GM19324 (cell line): ENCODE data around the gene PLEKHJ1.

ENCODE experiments used
- ATAC-seq: cut with Tn5 transposase; IDR thresholded peaks from one replicate; pipeline ENCODE4 v1.9.1; 2021; ENCODE audit warnings: mild to moderate bottlenecking, moderate library complexity; ENCODE audit not compliant: unreplicated experiment, low FRiP score

Gene PLEKHJ1

DNA sequence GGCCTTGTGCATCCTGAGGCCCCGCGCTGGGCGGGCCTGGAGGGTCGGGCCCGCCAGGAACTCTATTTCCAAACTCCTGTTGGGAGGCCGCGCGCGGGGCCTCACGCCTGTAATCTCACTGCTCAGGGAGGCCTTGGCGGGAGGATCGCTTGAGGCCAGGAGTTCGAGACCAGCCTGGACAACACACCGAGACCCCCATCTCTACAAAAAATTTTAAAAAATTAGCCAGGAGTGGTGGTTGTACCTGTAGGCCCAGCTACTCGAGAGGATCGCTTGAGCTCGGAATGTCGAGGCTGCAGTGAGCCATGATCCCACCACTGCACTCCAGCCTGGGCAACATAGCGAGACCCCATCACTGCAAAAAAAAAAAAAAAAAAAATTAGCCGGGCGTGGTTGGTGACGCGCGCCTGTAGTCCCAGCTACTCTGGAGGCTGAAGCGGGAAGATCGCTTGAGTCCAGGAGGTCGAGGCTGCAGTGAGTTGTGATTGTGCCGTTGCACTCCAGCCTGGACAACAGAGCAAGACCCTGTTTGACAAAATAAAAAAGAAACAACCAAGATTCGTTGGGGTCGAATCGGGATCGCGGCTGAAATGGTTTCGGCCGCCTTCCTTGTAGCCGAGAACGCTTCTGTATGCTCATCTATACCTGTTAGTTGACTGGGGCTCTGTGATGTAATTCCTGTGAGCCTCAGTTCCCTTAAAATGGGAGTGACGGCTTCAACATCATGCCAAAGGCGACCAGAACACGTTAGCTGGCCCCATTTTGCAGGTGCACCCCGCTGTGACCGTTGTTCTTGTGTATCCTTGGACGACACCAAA is 1.1 kb upstream of the PLEKHJ1 start:
- no peak for ATAC-seq

DNA sequence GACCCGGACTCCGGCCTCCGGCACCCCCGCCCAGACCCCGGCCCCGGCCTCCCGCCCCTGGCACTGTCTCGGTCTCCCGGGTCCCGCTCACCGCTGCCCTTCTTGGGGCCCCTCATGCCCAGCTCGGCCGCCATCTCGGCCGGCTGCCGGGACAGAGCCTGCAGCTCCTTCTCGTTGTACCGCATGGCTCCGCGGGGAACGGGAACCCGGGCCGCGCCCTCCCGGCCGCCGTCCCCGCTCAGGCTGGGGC is 140 bp downstream of the PLEKHJ1 start:
- ATAC-seq: no peak

DNA sequence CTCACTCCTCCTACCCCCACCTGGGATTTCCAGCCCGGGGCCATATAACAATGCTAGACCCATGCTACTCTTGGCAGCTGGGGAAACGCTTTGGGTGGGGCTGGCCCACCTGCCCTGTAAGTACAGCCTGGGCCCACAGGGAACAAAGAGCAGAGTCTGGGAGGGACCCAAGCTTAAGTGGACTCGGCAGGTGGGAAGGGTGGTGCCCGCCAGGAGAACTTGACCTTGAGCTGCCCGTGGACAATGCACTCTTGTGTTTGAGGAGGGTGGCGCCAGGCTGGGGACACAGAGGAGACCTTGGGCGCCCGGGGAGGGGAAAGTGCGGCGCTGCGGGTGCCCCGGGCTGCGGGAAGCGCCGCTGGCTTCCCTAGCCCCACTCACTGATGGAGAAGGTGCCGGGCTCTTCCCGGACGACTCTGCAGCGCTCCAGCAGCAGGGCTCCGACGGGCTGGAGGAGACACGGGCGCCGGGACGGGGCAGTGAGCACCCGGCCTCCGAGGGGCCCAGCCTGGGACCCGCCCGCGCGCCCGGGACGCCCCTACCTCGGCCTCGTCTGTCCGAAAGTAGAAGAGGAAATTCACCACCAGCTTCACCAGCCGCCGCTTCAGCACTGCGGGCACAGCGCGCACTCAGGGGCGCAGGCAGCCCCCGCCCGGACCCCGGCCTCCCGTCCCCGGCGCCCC is 607 bp downstream of the PLEKHJ1 start:
- ATAC-seq: peak; percentile 10

DNA sequence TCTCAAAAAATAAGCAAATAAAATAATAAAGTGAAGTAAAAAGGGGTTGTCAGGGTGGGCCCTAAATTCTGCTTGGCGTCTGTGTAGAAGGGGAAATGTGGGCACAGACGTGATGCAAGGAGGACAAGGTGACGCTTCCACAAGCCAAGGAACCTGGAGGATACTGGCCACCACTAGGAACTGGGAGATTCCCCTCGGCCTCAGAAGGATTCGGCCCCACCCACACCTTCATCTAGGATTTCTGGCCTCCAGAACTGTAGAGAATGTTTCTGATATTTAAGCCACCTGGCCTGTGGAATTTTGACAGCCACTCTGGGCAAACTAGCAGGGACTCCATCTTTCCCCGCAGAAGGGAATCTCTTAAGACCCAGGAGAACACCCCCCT is 1.1 kb downstream of the PLEKHJ1 start:
- ATAC-seq: no peak

DNA sequence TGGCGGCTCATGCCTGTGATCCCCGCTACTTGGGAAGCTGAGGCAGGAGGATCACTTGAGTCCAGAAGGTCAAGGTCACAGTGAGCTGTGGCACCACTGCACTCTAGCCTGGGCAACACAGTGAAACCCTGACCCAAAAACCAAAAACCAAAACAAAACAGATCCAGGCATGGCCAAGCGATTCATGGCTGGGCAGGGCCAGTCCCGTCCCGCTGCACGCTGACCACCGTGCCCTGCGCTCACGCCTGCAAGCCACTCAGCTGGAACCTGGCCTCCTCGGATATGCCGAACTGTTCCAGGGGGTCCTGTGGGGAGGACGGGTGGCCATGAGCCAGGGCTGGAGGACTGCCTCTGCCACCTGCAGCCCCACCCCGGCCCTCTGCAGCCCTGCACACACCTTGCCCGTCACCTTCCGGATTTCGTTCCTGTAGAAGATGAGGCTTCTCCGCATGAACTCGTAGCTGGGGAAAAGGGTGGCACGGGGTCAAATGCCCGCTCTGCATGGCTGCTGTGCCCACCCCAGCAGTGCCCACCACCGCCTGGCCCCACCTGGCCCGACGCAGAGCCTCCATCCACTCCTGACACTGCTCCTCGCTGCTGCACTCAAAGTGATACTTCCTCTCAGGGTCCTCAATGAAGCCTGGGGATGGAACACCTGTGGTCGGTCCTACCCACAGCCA is 2.4 kb downstream of the PLEKHJ1 start:
- ATAC-seq: no peak

DNA sequence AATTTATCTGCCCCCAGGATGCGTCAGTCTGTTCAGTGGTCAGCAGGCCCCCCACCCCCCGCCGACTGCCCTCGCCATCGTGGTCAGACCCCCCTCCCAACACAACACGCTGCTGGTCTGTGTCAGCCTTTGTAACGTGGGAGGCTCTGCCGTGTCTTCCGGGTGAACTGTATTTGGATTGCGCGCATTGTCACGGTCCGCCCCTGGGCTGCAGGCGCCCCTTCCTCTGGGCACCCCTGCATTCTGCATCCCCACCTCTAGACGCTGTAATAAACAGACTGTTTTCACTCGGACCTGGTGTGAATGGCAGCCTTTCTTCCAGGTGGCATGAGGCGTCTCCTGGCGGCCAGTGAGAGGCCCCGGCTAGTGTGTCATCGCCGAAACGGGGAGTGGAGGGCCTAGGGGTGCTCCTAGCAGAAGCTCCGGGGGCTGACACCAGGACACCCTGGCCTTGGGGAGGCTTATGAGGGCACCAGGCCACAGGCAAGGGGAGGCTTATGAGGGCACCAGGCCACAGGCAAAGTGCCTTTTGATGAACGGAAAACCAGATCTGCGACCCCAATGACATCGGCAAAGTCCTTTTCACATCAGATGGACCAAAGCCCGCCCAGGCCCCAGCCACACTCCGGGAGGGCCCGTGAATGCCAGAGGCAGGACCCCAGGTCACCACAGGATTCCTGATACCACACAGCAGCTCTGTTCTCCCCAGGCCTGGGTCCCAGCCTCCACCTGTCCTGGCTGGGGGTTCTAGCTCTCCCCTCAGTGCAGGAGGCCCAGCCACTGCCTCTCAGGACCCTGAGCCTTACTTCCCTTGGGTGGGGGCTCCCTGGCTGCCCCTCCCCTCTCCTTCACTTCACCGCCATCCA is 3.6 kb downstream of the PLEKHJ1 start:
- no peak for ATAC-seq

DNA sequence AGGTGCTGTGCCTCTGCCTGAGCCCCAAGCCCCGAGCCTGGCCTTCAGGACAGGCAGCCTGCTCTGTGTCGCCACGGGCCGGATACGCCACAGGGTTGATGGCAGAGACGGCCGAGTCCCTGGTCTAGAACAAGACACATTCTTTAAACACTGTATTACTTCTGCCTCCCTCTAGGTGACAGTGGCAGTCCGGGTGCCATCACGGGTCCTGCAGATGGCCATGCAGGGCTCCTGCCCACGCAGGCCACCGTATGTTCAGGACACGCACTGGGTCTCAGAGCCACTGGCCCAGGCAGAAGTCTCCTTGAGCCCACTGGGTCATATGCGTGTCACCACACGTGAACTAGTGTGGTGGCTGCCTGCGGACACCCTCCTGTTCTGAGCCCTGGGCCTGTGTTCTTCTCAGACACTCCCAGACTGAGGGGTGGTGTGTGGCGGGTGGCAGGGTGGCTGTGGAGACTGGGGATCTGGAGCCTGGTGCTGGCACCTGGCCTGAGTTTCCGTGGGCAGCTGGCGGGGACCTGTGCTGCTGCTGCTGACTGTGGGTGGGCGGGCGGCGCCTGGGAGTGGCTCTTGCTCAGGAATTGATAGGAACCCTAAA is 4.4 kb downstream of the PLEKHJ1 start:
- ATAC-seq: no peak

DNA sequence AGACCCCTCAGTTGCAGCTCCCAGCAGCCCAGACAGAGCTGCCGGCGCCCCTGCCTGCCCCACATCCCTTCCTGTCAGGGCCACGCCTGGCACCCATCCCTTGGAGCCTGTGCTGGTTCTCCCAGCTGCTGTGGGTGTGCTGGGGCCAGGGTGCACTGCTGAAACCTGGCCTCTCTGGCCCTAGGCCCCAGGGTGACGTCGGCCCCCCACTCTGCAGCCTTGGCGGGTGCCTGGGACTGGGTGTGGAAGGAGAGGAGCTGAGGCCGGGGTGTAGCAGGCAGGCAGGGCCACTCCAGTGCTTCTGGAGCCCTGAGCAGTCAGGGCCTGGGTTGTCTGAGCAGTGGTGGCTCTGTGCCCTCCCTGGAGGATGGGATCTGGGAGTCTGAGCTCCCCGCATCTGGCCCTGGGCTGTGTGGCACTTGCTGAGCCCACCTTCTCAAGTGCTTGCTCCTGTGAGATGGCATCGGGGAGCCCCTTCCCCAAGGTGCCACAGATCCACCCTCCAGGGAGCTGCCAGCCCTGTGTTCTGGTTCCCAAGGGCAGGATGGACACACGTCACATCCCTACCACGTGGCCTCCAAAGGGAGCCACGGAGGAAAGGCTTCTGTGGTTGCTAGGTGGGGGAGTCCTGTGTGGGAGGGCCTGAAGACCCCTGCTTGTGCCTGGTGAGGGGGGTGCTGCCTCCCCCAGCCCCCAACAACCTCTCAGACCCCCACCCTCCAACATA is 5.2 kb downstream of the PLEKHJ1 start:
- no peak for ATAC-seq

DNA sequence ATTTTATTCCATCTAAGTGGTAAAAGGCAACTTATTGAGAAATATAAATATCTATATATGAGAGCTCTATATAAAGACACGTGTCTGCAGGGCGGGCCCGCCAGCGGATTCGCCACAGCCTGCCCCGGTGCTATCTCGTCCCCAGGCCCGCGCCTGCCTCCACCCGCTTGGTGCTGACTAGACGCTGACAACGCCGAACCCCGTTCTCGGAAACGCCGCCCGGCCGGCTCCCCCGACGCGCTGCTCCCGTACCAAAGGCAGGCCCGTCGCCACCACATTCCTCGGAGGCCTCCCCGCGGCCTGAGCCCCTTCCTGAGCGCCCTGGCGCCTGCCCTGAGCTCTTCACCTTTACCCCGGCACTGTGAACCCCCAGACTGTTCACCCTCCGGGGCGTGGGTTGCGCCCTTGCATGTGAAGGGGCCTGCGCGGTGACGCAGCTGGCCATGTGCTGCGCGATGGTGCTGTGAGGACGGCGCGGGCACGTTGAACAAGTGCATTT is 6.0 kb downstream of the PLEKHJ1 start:
- no peak for ATAC-seq

DNA sequence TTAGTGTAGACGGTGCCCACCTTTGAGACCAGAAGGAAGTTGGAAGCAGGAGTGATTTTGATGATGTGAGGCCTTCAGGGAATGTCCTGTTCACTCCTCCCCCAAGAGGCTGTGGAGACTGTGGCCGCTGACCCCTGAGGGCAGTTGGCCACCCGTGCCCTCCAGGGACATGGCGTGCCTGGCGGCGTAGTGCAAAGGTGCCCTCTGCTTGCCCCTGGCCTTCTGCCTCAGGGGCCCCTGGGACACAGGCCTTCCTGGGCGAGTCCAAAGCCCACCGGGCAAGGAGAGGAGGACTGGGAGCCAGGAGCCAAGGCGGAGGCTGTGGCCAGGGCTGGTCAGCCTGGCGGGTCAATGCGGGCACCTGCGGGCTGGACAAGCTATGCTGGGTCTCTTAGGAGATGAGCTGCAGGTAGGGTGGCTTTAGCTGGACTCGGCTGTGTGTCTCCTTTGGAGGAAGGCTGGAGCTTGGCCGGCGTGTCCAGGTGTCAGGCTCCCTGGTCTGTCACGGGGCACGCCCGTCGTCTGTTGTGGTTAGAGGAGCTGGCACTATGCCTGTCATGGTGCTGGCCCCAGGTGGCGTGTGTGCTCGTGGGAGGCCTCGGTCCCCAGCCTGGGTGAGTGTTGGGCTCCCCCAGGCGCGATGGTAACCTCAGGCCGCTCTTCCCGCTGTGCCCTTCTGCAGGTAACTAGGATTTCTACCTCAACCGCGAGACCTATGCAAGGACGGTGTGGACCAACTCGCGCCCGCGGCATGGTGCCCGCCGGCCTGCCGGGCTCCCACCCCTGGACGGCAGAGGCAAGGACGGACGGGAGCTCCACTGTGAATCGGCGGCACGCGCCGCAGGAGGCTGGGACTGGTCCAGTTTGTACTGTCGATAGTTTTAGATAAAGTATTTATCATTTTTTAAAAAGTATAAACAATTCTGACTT is 6.8 kb downstream of the PLEKHJ1 start:
- ATAC-seq: no peak

DNA sequence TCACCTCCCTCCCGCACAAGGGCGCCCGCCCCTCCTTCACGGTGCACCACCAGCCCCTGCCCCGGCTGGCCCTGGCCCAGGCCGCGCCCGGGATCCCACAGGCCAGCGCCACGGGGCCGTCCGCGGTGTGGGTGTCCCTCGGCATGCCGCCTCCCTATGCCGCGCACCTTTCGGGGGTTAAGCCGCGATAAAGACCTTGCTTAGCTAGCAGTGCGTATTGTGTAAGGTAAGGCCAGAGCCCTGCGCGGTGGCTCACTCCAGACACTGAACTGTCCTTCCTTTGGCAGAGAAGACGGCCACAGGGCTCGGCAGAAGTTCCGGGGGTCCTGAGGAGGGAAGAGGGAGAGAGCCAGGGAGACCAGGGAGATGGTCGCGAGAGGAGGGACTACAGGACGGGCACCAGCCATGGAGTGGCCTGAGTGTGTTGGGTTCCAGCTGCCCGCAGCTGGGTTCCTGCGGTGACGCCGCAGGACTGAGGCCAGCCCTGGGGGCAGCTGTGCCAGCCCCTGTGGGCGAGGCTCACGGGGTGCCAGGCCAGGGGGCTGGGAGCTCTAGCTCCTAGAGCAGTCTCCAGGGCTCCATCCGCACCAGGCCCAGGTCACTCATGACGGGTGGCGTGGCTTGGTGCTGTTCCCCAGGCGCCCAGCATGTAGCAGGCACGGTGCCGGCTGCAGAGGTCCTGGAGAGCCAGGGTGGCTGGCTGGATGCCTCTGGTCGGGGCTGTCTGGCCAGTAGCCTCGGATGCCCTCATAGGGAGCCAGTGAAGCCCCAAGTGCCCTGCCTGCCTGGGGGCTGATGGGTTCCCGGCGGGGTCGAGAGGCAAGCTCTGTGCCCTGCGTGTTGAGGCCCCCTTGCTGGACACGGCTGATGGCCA is 7.7 kb downstream of the PLEKHJ1 start:
- ATAC-seq: no peak

DNA sequence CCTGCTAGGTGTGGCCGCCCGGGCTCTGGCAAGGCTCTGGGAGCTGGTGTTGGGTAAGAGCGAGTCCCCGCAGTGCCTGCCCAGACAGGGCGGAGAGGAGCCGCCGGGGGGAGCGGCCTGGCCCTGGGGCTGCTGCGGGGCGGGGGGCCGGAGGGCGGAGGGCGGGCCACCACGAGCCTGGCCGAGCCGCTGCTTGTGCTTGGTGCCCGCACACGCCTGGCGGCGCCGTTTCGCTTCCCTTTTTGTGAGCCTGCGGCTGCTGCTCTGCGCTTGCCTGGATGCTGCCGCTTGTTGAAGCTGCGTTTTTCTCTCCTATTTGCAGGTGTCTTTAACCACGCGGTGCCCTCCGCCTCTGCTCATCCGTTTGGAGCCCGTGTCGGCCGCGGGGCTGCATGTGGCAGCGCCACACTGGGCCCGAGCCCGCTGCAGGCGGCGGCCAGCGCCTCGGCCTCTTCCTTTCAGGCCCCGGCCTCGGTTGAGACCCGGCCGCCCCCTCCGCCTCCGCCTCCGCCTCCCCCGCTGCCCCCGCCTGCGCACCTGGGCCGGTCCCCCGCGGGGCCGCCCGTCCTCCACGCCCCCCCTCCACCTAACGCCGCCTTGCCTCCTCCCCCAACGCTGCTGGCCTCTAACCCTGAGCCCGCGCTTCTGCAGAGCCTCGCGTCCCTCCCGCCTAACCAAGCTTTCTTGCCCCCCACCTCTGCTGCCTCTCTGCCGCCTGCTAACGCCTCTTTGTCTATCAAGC is 8.5 kb downstream of the PLEKHJ1 start:
- ATAC-seq: no peak

DNA sequence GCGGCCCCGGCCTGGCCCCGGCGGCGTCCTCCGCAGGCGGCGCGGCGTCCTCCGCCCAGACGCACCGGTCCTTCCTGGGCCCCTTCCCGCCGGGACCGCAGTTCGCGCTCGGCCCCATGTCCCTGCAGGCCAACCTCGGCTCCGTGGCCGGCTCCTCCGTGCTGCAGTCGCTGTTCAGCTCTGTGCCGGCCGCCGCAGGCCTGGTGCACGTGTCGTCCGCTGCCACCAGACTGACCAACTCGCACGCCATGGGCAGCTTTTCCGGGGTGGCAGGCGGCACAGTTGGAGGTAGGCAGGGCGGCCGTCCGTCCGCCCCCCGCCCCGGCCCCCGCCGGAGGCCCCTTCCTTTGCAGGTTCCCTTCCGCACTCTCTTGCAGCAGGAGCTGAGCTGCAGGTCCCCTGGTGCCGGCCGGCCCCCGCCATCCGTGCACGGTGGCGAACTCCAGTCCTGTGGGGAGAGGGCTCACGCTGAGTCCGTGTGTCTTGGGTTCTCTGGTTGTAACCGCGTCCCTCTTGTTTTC is 9.2 kb downstream of the PLEKHJ1 start:
- ATAC-seq: no peak

DNA sequence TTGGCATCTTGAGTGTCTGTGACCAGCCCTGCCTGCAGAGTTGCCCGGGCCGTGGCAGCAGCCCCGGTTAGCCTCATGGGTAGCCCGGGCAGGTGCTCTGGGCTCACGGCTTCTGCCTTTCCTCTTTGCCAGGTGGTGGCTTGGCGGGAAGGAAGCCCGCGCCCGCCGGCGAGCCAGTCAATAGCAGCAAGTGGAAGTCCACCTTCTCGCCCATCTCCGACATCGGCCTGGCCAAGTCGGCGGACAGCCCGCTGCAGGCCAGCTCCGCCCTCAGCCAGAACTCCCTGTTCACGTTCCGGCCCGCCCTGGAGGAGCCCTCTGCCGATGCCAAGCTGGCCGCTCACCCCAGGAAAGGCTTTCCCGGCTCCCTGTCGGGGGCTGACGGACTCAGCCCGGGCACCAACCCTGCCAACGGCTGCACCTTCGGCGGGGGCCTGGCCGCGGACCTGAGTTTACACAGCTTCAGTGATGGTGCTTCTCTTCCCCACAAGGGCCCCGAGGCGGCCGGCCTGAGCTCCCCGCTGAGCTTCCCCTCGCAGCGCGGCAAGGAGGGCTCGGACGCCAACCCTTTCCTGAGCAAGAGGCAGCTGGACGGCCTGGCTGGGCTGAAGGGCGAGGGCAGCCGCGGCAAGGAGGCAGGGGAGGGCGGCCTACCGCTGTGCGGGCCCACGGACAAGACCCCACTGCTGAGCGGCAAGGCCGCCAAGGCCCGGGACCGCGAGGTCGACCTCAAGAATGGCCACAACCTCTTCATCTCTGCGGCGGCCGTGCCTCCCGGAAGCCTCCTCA is 9.9 kb downstream of the PLEKHJ1 start:
- ATAC-seq: no peak

DNA sequence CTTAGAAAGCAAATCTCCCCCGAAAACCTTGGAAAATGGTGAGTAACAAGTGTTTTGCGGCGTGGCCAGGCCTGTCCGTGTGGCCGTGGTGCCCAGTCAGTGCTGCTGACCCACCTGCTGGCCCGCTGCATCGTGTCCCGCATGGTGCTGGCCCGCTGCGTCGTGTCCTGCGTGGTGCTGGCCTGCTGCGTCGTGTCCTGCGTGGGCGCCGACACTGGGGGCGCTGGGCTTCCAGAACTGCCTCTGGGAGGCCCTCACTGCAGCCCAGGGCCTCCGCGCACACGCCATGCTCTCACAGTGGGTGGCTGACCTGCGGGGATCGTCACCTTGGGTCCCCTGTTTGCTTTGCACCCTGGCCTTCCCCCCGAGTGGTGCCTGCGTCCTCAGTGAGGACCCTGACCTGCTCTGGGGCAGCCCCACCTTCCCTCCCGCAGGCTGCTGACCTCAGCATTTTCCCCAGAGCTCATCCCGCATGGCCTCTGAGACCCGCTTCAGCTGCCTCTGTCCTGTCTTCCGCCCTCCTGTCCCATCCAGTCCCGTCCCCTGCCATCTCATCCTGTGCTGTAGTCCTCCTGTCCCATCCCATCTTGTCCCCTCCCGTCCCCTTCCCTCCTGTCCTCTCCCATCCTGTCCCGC is 10.6 kb downstream of the PLEKHJ1 start:
- no peak for ATAC-seq
